Ascending aorta (tissue), 2 donors: ENCODE results near the gene UBFD1. TPM values are rescaled to one million over a fixed set of nuclear protein-coding genes. Genes with fewer than 3 reads are reported as not detected.

Experiments
- DNase-seq, 2 donors: peaks; one replicate each; pipeline ENCODE4 v3.0.0-alpha.2; 2019; ENCODE audit warnings: low spot score in 2 of 2
- H3K27ac ChIP-seq, 2 donors: fragments of 200-600 bp; sonication (generic); one replicate each; pipeline ENCODE4 v1.5.1; 2016 to 2017; ENCODE audit warnings: mild to moderate bottlenecking in 1 of 2
- H3K27me3 ChIP-seq: fragments of 200-600 bp; sonication (generic); one replicate; pipeline ENCODE4 v1.5.1; 2017
- H3K36me3 ChIP-seq, 2 donors: fragments of 200-600 bp; sonication (generic); one replicate each; pipeline ENCODE4 v1.5.1; 2016
- H3K4me1 ChIP-seq, 2 donors: fragments of 200-600 bp; sonication (generic); one replicate each; pipeline ENCODE4 v1.5.1; 2016 to 2017; ENCODE audit warnings: mild to moderate bottlenecking in 1 of 2
- H3K4me3 ChIP-seq, 2 donors: fragments of 200-600 bp; sonication (generic); one replicate each; pipeline ENCODE4 v1.5.1; 2016 to 2017; ENCODE audit warnings: mild to moderate bottlenecking in 1 of 2
- H3K9me3 ChIP-seq, 2 donors: fragments of 200-600 bp; sonication (generic); one replicate each; pipeline ENCODE4 v1.5.1; 2016
- intact Hi-C: fragments of 100-400 bp; cut with DNase I; formaldehyde crosslinking; loops from one replicate; pipeline ENCODE4 v1.15.1; 2023
- total RNA-seq: library from RNA; depleted of rRNA; stranded (reverse); fragments of >200 nt; gene quantifications from one replicate; pipeline ENCODE4 v1.1.0, GENCODE V29; 2016
- TF ChIP-seq, protein P1 (sequence below), 3 experiments: fragments of 200-600 bp in 2 of 3; fragments of 450-650 bp in 1 of 3; sonication (generic) in 2 of 3; IDR thresholded peaks; one replicate each; pipeline ENCODE4 v1.5.1; 2016 to 2019; ENCODE audit warnings: antibody characterized with exemption in 3 of 3, mild to moderate bottlenecking in 1 of 3, moderate library complexity in 1 of 3

UBFD1 gene
- total RNA-seq, 1 donor from 2014 or later, result 51.8 TPM

DNA sequence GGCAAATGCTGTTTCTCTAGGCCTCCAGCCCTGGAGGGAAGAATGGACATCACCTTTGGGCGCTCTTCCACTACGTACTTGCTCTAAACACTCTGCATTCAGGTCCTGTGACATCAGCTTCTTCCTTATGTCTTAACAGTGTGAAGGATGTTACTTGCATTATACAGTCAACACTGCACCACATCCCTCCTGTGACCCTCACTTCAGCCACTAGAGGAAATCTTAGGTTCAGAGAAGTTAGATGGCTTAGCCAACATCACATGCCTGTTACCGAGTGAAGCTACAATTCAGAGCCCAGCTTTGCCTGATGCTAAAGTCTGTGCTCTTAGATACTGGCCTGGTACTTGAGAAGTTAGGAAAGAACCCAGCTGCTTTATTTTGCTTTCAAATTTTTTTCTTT is 18.3 kb downstream of the UBFD1 start:
- H3K27me3 ChIP-seq, result no peaks in the 10 kb centered on the region
- peaks cover 53 to 84% of the 10 kb centered on the region in 2 donors for H3K36me3 ChIP-seq
- TF ChIP-seq, protein P1, sequence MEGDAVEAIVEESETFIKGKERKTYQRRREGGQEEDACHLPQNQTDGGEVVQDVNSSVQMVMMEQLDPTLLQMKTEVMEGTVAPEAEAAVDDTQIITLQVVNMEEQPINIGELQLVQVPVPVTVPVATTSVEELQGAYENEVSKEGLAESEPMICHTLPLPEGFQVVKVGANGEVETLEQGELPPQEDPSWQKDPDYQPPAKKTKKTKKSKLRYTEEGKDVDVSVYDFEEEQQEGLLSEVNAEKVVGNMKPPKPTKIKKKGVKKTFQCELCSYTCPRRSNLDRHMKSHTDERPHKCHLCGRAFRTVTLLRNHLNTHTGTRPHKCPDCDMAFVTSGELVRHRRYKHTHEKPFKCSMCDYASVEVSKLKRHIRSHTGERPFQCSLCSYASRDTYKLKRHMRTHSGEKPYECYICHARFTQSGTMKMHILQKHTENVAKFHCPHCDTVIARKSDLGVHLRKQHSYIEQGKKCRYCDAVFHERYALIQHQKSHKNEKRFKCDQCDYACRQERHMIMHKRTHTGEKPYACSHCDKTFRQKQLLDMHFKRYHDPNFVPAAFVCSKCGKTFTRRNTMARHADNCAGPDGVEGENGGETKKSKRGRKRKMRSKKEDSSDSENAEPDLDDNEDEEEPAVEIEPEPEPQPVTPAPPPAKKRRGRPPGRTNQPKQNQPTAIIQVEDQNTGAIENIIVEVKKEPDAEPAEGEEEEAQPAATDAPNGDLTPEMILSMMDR (IDR thresholded peaks at IDR 0.05), result no peak
- DNase-seq, result no peak
- H3K4me1 ChIP-seq, result no peaks in the 10 kb centered on the region
- no peaks in the 10 kb centered on the region for H3K9me3 ChIP-seq
- intact Hi-C loops, result no loop called here
- H3K4me3 ChIP-seq, result no peak overlapping the region
- H3K27ac ChIP-seq, result no peak overlapping the region

DNA sequence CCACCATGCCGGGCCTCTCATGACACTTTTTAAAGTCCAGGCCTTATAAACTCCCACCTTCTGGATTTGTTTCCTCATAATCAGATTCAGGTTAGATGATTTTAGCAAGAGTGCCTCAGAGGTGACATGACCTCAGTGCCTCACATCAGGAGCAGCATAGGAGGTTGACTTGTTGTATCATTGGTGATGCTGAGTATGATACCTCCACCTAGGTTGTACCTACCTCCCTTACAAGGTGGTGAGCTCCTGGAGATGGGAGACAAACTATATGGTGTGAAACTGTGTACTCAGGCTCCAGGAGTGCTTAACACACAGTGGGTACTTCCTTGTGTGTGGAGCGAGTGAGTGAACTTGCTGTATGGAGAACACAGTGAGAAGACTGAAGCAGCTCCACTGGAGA is 20.0 kb downstream of the UBFD1 start:
- no peak overlapping the region for H3K27ac ChIP-seq
- no peak overlapping the region for H3K4me3 ChIP-seq
- no peaks in the 10 kb centered on the region for H3K27me3 ChIP-seq
- intact Hi-C loops, result no loop called here
- H3K4me1 ChIP-seq, result no peaks in the 10 kb centered on the region
- DNase-seq, result no peak
- TF ChIP-seq, protein P1 (IDR thresholded peaks at IDR 0.05), result no peak
- H3K36me3 ChIP-seq, result peaks cover 55 to 80% of the 10 kb centered on the region in 2 donors
- H3K9me3 ChIP-seq, result no peaks in the 10 kb centered on the region

DNA sequence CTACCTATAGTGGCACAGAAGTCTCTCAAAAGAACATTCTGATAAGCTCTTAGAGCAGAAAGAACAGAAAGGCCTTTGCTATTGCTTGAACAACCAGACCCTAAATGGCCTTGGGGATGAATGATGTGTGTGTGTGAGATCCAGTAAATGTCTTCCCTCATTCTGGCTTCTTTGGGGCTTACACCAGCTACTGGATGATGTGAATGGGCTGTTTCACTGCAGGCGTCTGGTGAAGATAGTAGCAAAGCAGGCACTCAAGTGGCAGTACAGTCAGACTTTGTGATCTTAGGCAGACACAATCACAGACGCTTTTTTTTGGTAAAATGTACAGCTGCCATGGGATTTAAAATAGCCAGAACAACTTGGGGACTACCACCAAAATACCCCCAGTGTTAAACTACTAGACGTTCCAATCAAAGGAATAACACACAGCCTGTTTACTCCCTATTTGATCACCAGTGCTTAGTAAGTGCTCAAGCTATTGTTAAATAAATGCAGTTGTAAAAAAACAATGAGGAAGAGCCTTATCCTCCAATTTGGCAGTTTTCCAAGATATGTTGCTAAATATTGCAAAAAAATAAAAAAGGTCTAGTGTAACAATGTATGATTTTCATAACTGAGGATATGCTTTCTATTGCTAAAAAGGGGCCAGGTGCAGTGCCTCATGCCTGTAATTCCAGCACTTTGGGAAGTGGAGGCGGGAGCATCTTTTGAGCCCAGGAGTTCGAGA is 20.7 kb downstream of the UBFD1 start:
- no peaks in the 10 kb centered on the region for H3K27me3 ChIP-seq
- peaks cover 49 to 78% of the 10 kb centered on the region in 2 donors for H3K36me3 ChIP-seq
- H3K9me3 ChIP-seq, result no peaks in the 10 kb centered on the region
- no peak overlapping the region for H3K4me3 ChIP-seq
- no peak overlapping the region for H3K27ac ChIP-seq
- intact Hi-C loops, result no loop called here
- no peaks in the 10 kb centered on the region for H3K4me1 ChIP-seq
- no peak for DNase-seq
- TF ChIP-seq, protein P1 (IDR thresholded peaks at IDR 0.05), result no peak

DNA sequence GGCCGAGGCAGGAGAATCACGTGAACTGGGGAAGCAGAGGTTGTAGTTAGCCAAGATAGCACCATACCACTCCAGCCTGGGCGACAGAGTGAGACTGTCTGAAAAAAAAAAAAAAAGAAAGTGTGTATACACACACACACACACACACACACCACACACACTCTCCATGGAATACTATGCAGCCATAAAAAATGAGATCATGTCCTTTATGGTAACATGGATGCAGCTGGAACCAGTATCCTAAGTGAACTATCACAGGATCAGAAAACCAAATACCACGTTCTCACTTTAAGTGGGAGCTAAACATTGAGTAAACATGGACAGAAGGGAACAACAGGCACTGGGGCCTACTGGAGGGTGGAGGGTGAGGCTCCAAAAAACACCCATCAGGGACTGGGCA is 21.8 kb downstream of the UBFD1 start:
- Histone ChIP-seq H3K36me3 (peaks cover 49 to 71% of the 10 kb centered on the region in 2 donors), H3K4me3 (no peak overlapping the region), H3K27me3 (no peaks in the 10 kb centered on the region), H3K4me1 (no peaks in the 10 kb centered on the region), H3K27ac (no peak overlapping the region), H3K9me3 (no peaks in the 10 kb centered on the region)
- TF ChIP-seq, protein P1 (IDR thresholded peaks at IDR 0.05), result no peak
- DNase-seq, result no peak
- intact Hi-C loops, result no loop called here

DNA sequence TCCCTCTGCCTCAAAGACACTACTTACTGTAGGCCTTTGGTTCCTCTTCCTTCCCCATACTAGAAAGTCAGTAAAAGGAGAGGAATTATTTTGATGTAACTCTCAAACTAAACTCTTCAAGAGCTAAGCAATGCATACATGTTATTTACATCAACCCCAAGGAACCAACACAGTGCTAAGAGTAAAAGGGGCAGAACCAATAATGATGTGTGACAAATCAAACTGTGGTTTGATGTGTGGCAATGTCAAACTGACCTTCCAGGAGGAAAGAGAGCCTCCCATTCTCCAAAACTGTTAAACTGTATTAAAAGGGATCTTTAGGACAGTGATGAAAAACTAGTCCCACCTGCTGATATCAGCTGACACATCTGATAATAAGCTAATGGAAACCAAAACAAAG is 22.9 kb downstream of the UBFD1 start:
- no peak for DNase-seq
- intact Hi-C loops, result no loop called here

More for the DNA sequence above, 22.9 kb downstream of the UBFD1 start:
- H3K4me3 ChIP-seq, result no peak overlapping the region
- TF ChIP-seq, protein P1 (IDR thresholded peaks at IDR 0.05), result no peak
- no peaks in the 10 kb centered on the region for H3K9me3 ChIP-seq
- peaks cover 53 to 75% of the 10 kb centered on the region in 2 donors for H3K36me3 ChIP-seq
- no peak overlapping the region for H3K27ac ChIP-seq
- no peaks in the 10 kb centered on the region for H3K27me3 ChIP-seq
- H3K4me1 ChIP-seq, result no peaks in the 10 kb centered on the region
